ENCODE measurements around the gene CKAP5. TPM values are rescaled to one million over a fixed set of nuclear protein-coding genes. Genes with fewer than 3 reads are reported as not detected.

CKAP5 gene
- total and polyA plus RNA-seq, 2 donors (not counting 1 experiment from before 2014, with no cell fraction given): 64.7 to 111 TPM

DNA sequence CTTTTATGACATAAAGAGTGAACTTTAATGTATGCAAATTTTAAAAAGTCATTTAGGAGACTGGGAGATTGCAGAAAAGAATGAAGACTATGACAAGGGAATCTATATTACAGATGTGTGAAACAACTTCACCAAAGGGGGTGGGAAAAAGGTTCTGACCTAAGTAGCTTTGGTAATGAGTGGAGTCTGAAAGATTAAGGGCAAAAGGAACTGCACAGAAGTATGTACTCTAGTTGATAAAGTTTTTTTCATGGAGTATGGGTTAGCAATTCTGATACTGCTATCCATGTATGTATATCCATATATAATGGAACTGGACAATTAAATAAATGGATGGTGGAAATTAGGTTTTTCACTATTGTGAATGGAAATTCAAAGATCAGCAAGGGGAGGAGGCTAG lies 9.2 kb downstream of the CKAP5 start:
- no peak overlapping the region for H2AFZ ChIP-seq (ENCODE audit: low read length)
- DNase-seq (ENCODE audit: low read depth in 2 of 2): no peak
- no peaks in the 10 kb centered on the region for H4K20me1 ChIP-seq (ENCODE audit: control insufficient read depth, extremely low read depth, insufficient read depth, low read length)

DNA sequence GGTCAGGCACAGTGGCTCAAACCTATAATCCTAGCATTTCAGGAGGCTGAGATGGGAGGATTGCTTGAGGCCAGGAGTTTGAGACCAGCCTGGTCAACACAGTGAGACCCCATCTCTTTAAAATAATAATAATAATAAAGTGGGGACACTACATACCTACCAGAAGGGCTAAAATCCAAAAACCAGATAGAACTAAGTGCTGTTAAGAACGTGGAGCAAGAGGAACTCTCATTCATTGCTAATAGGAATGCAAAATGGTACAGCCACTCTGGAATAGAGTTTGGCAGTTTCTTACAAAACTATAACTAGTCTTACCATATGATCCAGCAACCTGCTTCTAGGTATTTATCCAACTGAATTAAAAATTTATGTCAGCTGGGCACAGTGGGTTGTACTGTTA lies 9.6 kb downstream of the CKAP5 start:
- Histone ChIP-seq H4K20me1 (ENCODE audit: control insufficient read depth, extremely low read depth, insufficient read depth, low read length) (no peaks in the 10 kb centered on the region), H3K9me3 (ENCODE audit: control insufficient read depth, insufficient read depth, low read depth, low read length) (no peaks in the 10 kb centered on the region), H3K9ac (ENCODE audit: insufficient read depth, low read length) (no peak overlapping the region), H3K4me3 (replicated peaks in 1 of 4; ENCODE audit: control extremely low read depth in 1 of 4, insufficient read depth in 1 of 4, low read depth in 3 of 4, low read length in 4 of 4) (no peak overlapping the region), H3K79me2 (ENCODE audit: control insufficient read depth, insufficient read depth, low read length) (peaks cover 97% of the 10 kb centered on the region), H3K36me3 (ENCODE audit: control insufficient read depth, insufficient read depth, low read length) (no peaks in the 10 kb centered on the region), H3K27ac (ENCODE audit: insufficient read depth, low read length) (no peak overlapping the region), H3K27me3 (ENCODE audit: control insufficient read depth, insufficient read depth, low read length) (no peaks in the 10 kb centered on the region), H3K4me2 (ENCODE audit: extremely low read depth, insufficient read depth, low read length) (no peak overlapping the region), H3K4me1 (ENCODE audit: control insufficient read depth, extremely low read depth, insufficient read depth, low read length) (no peaks in the 10 kb centered on the region), H2AFZ (ENCODE audit: low read length) (no peak overlapping the region)
- no peak for DNase-seq (ENCODE audit: low read depth in 2 of 2)
- TF ChIP-seq, protein P1, sequence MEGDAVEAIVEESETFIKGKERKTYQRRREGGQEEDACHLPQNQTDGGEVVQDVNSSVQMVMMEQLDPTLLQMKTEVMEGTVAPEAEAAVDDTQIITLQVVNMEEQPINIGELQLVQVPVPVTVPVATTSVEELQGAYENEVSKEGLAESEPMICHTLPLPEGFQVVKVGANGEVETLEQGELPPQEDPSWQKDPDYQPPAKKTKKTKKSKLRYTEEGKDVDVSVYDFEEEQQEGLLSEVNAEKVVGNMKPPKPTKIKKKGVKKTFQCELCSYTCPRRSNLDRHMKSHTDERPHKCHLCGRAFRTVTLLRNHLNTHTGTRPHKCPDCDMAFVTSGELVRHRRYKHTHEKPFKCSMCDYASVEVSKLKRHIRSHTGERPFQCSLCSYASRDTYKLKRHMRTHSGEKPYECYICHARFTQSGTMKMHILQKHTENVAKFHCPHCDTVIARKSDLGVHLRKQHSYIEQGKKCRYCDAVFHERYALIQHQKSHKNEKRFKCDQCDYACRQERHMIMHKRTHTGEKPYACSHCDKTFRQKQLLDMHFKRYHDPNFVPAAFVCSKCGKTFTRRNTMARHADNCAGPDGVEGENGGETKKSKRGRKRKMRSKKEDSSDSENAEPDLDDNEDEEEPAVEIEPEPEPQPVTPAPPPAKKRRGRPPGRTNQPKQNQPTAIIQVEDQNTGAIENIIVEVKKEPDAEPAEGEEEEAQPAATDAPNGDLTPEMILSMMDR (conservative IDR thresholded peaks at IDR 0.05 in 1 of 2, IDR thresholded peaks at IDR 0.05 in 1 of 2; ENCODE audit: low read depth in 1 of 2, low read length in 2 of 2): no peak
- no peak for TF ChIP-seq EZH2 (IDR thresholded peaks at IDR 0.05; ENCODE audit: low read length, missing control alignments)

More for the DNA sequence above, 9.2 kb downstream of the CKAP5 start:
- H3K9ac ChIP-seq (ENCODE audit: insufficient read depth, low read length): no peak overlapping the region
- H3K4me1 ChIP-seq (ENCODE audit: control insufficient read depth, extremely low read depth, insufficient read depth, low read length): no peaks in the 10 kb centered on the region
- no peaks in the 10 kb centered on the region for H3K27me3 ChIP-seq (ENCODE audit: control insufficient read depth, insufficient read depth, low read length)
- TF ChIP-seq EZH2 (IDR thresholded peaks at IDR 0.05; ENCODE audit: low read length, missing control alignments): no peak
- TF ChIP-seq, protein P1 (conservative IDR thresholded peaks at IDR 0.05 in 1 of 2, IDR thresholded peaks at IDR 0.05 in 1 of 2; ENCODE audit: low read depth in 1 of 2, low read length in 2 of 2): no peak
- H3K79me2 ChIP-seq (ENCODE audit: control insufficient read depth, insufficient read depth, low read length): peaks cover 97% of the 10 kb centered on the region
- H3K4me3 ChIP-seq (replicated peaks in 1 of 4; ENCODE audit: control extremely low read depth in 1 of 4, insufficient read depth in 1 of 4, low read depth in 3 of 4, low read length in 4 of 4): no peak overlapping the region
- no peak overlapping the region for H3K27ac ChIP-seq (ENCODE audit: insufficient read depth, low read length)
- H3K36me3 ChIP-seq (ENCODE audit: control insufficient read depth, insufficient read depth, low read length): no peaks in the 10 kb centered on the region
- no peaks in the 10 kb centered on the region for H3K9me3 ChIP-seq (ENCODE audit: control insufficient read depth, insufficient read depth, low read depth, low read length)
- H3K4me2 ChIP-seq (ENCODE audit: extremely low read depth, insufficient read depth, low read length): no peak overlapping the region

DNA sequence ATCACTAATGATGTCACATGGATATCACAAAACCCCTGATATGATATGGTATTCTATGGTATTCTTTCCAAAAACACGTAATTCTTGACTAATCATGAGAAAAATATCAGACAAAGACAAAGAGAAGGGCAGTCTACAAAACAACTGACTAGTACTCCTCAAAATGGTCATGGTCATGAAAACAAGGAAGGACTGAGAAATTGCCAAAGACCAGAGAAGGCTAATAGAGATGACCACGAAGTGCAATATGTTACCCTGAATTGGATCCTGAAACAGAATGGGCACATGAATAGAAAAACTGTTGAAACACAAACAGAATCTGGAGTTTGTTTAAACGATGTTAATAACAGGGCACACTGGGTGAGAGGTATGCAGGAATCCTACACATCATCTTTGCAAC lies 10.2 kb downstream of the CKAP5 start:
- no peak for DNase-seq (ENCODE audit: low read depth in 2 of 2)
- no peaks in the 10 kb centered on the region for H4K20me1 ChIP-seq (ENCODE audit: control insufficient read depth, extremely low read depth, insufficient read depth, low read length)
- H3K4me1 ChIP-seq (ENCODE audit: control insufficient read depth, extremely low read depth, insufficient read depth, low read length): no peaks in the 10 kb centered on the region
- H3K9ac ChIP-seq (ENCODE audit: insufficient read depth, low read length): no peak overlapping the region
- no peak overlapping the region for H3K4me3 ChIP-seq (replicated peaks in 1 of 4; ENCODE audit: control extremely low read depth in 1 of 4, insufficient read depth in 1 of 4, low read depth in 3 of 4, low read length in 4 of 4)
- peaks cover 95% of the 10 kb centered on the region for H3K79me2 ChIP-seq (ENCODE audit: control insufficient read depth, insufficient read depth, low read length)
- H3K9me3 ChIP-seq (ENCODE audit: control insufficient read depth, insufficient read depth, low read depth, low read length): no peaks in the 10 kb centered on the region
- H3K4me2 ChIP-seq (ENCODE audit: extremely low read depth, insufficient read depth, low read length): no peak overlapping the region
- TF ChIP-seq, protein P1 (conservative IDR thresholded peaks at IDR 0.05 in 1 of 2, IDR thresholded peaks at IDR 0.05 in 1 of 2; ENCODE audit: low read depth in 1 of 2, low read length in 2 of 2): no peak
- TF ChIP-seq EZH2 (IDR thresholded peaks at IDR 0.05; ENCODE audit: low read length, missing control alignments): no peak
- no peak overlapping the region for H3K27ac ChIP-seq (ENCODE audit: insufficient read depth, low read length)
- no peaks in the 10 kb centered on the region for H3K27me3 ChIP-seq (ENCODE audit: control insufficient read depth, insufficient read depth, low read length)
- H2AFZ ChIP-seq (ENCODE audit: low read length): no peak overlapping the region
- H3K36me3 ChIP-seq (ENCODE audit: control insufficient read depth, insufficient read depth, low read length): no peaks in the 10 kb centered on the region

Measured in fibroblast of lung (primary cell).